NCI-H345 treated with DMSO at 0.1 percent for 48 hours (cell line): ENCODE results near the gene BMAL1.
"Not testable (repeated sequence)": the region's sequence is repeated elsewhere in the genome, so short reads cannot be mapped to it uniquely, and the experiment has no call there.

Experiments
- DNase-seq: peaks from one replicate; lab custom pipeline; 2025; ENCODE audit not compliant: unreplicated experiment; lab: John Stamatoyannopoulos, UW

Gene BMAL1

GRCh38 chr11:13368041-13368446, 90.5 kb downstream of the BMAL1 start:
- no peak for DNase-seq

GRCh38 chr11:13373216-13373615, 95.6 kb downstream of the BMAL1 start:
- no peak for DNase-seq

- DNase-seq = no peak
Observed at GRCh38 chr11:13375798-13376197, 98.2 kb downstream of the BMAL1 start.

GRCh38 chr11:13376402-13376801, 98.8 kb downstream of the BMAL1 start:
- no peak for DNase-seq

GRCh38 chr11:13376838-13377237, 99.2 kb downstream of the BMAL1 start:
- peak; percentile 8 for DNase-seq

- no peak for DNase-seq
Observed at GRCh38 chr11:13378316-13378715, 100.7 kb downstream of the BMAL1 start.

GRCh38 chr11:13380731-13381130, 103.1 kb downstream of the BMAL1 start:
- no peak for DNase-seq

GRCh38 chr11:13382751-13383150, 105.2 kb downstream of the BMAL1 start:
- no peak for DNase-seq

GRCh38 chr11:13384908-13385640, 107.5 kb downstream of the BMAL1 start:
- peak; percentile 30 for DNase-seq

- no peak for DNase-seq
Observed at GRCh38 chr11:13386567-13386966, 109.0 kb downstream of the BMAL1 start.

- no peak for DNase-seq
Observed at GRCh38 chr11:13388741-13389140, 111.2 kb downstream of the BMAL1 start.

- no peak for DNase-seq
Observed at GRCh38 chr11:13391217-13391616, 113.6 kb downstream of the BMAL1 start.

- not testable (repeated sequence) for DNase-seq
Observed at GRCh38 chr11:13398335-13398734, 120.7 kb downstream of the BMAL1 start.

GRCh38 chr11:13405220-13405619, 127.6 kb downstream of the BMAL1 start:
- no peak for DNase-seq

- no peak for DNase-seq
Observed at GRCh38 chr11:13415201-13415600, 137.6 kb downstream of the BMAL1 start.

GRCh38 chr11:13421561-13421960, 144.0 kb downstream of the BMAL1 start:
- DNase-seq = no peak

- no peak for DNase-seq
Observed at GRCh38 chr11:13423372-13423771, 145.8 kb downstream of the BMAL1 start.

- no peak for DNase-seq
Observed at GRCh38 chr11:13427440-13427839, 149.8 kb downstream of the BMAL1 start.

- DNase-seq = no peak
Observed at GRCh38 chr11:13429288-13429687, 151.7 kb downstream of the BMAL1 start.

- DNase-seq = no peak
Observed at GRCh38 chr11:13429836-13430235, 152.2 kb downstream of the BMAL1 start.

- DNase-seq = no peak
Observed at GRCh38 chr11:13433437-13433836, 155.8 kb downstream of the BMAL1 start.

- peak; percentile 7 for DNase-seq
Observed at GRCh38 chr11:13434247-13435205, 156.9 kb downstream of the BMAL1 start.
